HEK293T (cell line): ENCODE results near the gene PSMC5.
A peak's percentile ranks its signal among the peaks of the same experiment; 100 is the strongest.

Experiments used
- CTCF ChIA-PET: fragments of 350-600 bp; formaldehyde crosslinking; extraction: SDS; loops from one replicate; lab custom pipeline; 2021; ENCODE audit warnings: antibody characterized with exemption, inconsistent platforms; lab: Yijun Ruan, JAX
- POLR2A ChIA-PET: fragments of 350-600 bp; formaldehyde crosslinking; extraction: SDS; loops from one replicate; lab custom pipeline; 2020; ENCODE audit warnings: antibody characterized with exemption, inconsistent platforms; lab: Yijun Ruan, JAX
- DNase-seq: peaks from one replicate; pipeline ENCODE4 v3.0.0; 2012; ENCODE audit warnings: mixed read lengths; ENCODE audit errors: extremely low spot score
- ARNT ChIP-seq: fragments of 450-650 bp; IDR thresholded peaks from 2 replicates; pipeline ENCODE4 v1.6.1; 2017; ENCODE audit warnings: mild to moderate bottlenecking
- BHLHE40 ChIP-seq: fragments of 450-650 bp; IDR thresholded peaks from 2 replicates; pipeline ENCODE4 v1.6.1; 2016; ENCODE audit warnings: mild to moderate bottlenecking, moderate library complexity, borderline replicate concordance
- CTBP1 ChIP-seq: fragments of 450-650 bp; IDR thresholded peaks from 2 replicates; pipeline ENCODE4 v1.6.1; 2016; ENCODE audit warnings: borderline replicate concordance
- ELF4 ChIP-seq: fragments of 450-650 bp; IDR thresholded peaks from 2 replicates; pipeline ENCODE4 v1.6.1; 2017; ENCODE audit warnings: antibody characterized with exemption
- FOXA1 ChIP-seq: fragments of 450-650 bp; IDR thresholded peaks from 2 replicates; pipeline ENCODE4 v1.6.1; 2016; ENCODE audit warnings: mild to moderate bottlenecking
- FOXK2 ChIP-seq: fragments of 450-650 bp; IDR thresholded peaks from 2 replicates; pipeline ENCODE4 v1.6.1; 2016; ENCODE audit warnings: mild to moderate bottlenecking
- FOXM1 ChIP-seq: fragments of 450-650 bp; IDR thresholded peaks from 2 replicates; pipeline ENCODE4 v1.6.1; 2017; ENCODE audit warnings: mild to moderate bottlenecking, borderline replicate concordance
- HDGF ChIP-seq: fragments of 450-650 bp; IDR thresholded peaks from 2 replicates; pipeline ENCODE4 v1.6.1; 2017; ENCODE audit warnings: antibody characterized with exemption, borderline replicate concordance
- L3MBTL2 ChIP-seq: fragments of 450-650 bp; conservative IDR thresholded peaks from 2 replicates; pipeline ENCODE4 v1.6.1; 2016; ENCODE audit warnings: mild to moderate bottlenecking
- LEF1 ChIP-seq: fragments of 450-650 bp; IDR thresholded peaks from 2 replicates; pipeline ENCODE4 v1.6.1; 2017; ENCODE audit warnings: mild to moderate bottlenecking, borderline replicate concordance
- NFRKB ChIP-seq: fragments of 450-650 bp; IDR thresholded peaks from 2 replicates; pipeline ENCODE4 v1.6.1; 2016; ENCODE audit warnings: mild to moderate bottlenecking, moderate library complexity
- PKNOX1 ChIP-seq: fragments of 450-650 bp; IDR thresholded peaks from 2 replicates; pipeline ENCODE4 v1.6.1; 2016
- SP1 ChIP-seq: fragments of 450-650 bp; IDR thresholded peaks from 2 replicates; pipeline ENCODE4 v1.6.1; 2017
- SUZ12 ChIP-seq: fragments of 450-650 bp; IDR thresholded peaks from 2 replicates; pipeline ENCODE4 v1.6.1; 2016; ENCODE audit warnings: mild to moderate bottlenecking
- TARDBP ChIP-seq: fragments of 450-650 bp; IDR thresholded peaks from 2 replicates; pipeline ENCODE4 v1.6.1; 2016
- ZNF384 ChIP-seq: fragments of 450-650 bp; IDR thresholded peaks from 2 replicates; pipeline ENCODE4 v1.6.1; 2016

PSMC5 gene

GRCh38 chr17:63824362-63824761, 2.9 kb upstream of the PSMC5 start:
- POLR2A ChIA-PET: interaction anchor here (1.3 to 6.2 kb wide), 3 partner anchors 9 to 82 kb away, joined by 4 to 52 read pairs (median 5); partner anchors contain the start of genes CCDC47, DDX42 and STRADA
- TF ChIP-seq CTBP1 (no peak), NFRKB (no peak), FOXK2 (no peak), HDGF (no peak), FOXA1 (no peak), ARNT (no peak), PKNOX1 (no peak), SUZ12 (no peak), ELF4 (no peak), ZNF384 (no peak), BHLHE40 (no peak), LEF1 (no peak), FOXM1 (no peak)
- CTCF ChIA-PET: no interaction called here
- no peak for DNase-seq

- ChIA-PET CTCF (interaction anchor here (1.0 to 1.6 kb wide), 2 partner anchors 13 to 129 kb away, joined by 4 to 5 read pairs; no protein-coding TSS in a partner anchor), POLR2A (interaction anchor here (0.8 to 6.2 kb wide), 12 partner anchors 8 to 196 kb away, joined by 3 to 67 read pairs (median 5); partner anchors contain the start of genes CCDC47, DDX42, SMARCD2 and STRADA)
- TF ChIP-seq L3MBTL2 (no peak), LEF1 (no peak)
- peak; percentile 29 for DNase-seq
These were observed 696 bp upstream of the PSMC5 start for GRCh38 chr17:63826468-63827001.

- no peak for TF ChIP-seq ARNT
- TF ChIP-seq LEF1: no peak
- TF ChIP-seq TARDBP: no peak
- TF ChIP-seq FOXK2: no peak
- TF ChIP-seq SP1: no peak
- TF ChIP-seq L3MBTL2: no peak
- TF ChIP-seq PKNOX1: no peak
- TF ChIP-seq ZNF384: no peak
- TF ChIP-seq ELF4: no peak
- TF ChIP-seq FOXM1: no peak
- TF ChIP-seq CTBP1: no peak
- TF ChIP-seq FOXA1: no peak
- no peak for TF ChIP-seq HDGF
- TF ChIP-seq BHLHE40: no peak
- POLR2A ChIA-PET: interaction anchor here (0.6 to 6.2 kb wide), 6 partner anchors 10 to 86 kb away, joined by 3 to 67 read pairs (median 20); partner anchors contain the start of genes CCDC47, DDX42 and SMARCD2
- DNase-seq: no peak
- CTCF ChIA-PET: interaction anchor here (1.0 to 1.4 kb wide), 2 partner anchors 193 to 402 kb away, joined by 3 to 4 read pairs; no protein-coding TSS in a partner anchor
These were observed 580 bp downstream of the PSMC5 start for GRCh38 chr17:63827801-63828221.

GRCh38 chr17:63828936-63829335, 1.7 kb downstream of the PSMC5 start:
- TF ChIP-seq PKNOX1 (peak; percentile 57), ZNF384 (no peak)
- DNase-seq: no peak
- ChIA-PET CTCF (interaction anchor here (1.4 kb wide), 1 partner anchor 403 kb away, joined by 4 read pairs; no protein-coding TSS in a partner anchor), POLR2A (interaction anchor here (1.1 to 6.2 kb wide), 2 partner anchors 14 to 54 kb away, joined by 3 to 52 read pairs; partner anchors contain the start of genes CCDC47, DDX42 and SMARCD2)

- TF ChIP-seq BHLHE40 (no peak), SUZ12 (no peak), LEF1 (no peak), NFRKB (no peak), FOXA1 (no peak), ELF4 (no peak)
- ChIA-PET POLR2A (interaction anchor here (1.7 to 6.2 kb wide), 3 partner anchors 9 to 56 kb away, joined by 5 to 52 read pairs (median 27); partner anchors contain the start of genes CCDC47, DDX42 and SMARCD2), CTCF (interaction anchor here (0.7 kb wide), 1 partner anchor 11 kb away, joined by 3 read pairs; no protein-coding TSS in a partner anchor)
- no peak for DNase-seq
These were observed 3.0 kb downstream of the PSMC5 start for GRCh38 chr17:63830278-63830677.

- CTCF ChIA-PET: interaction anchor here (0.7 kb wide), 1 partner anchor 11 kb away, joined by 3 read pairs; no protein-coding TSS in a partner anchor
- TF ChIP-seq BHLHE40: no peak
- no peak for TF ChIP-seq FOXA1
- no peak for TF ChIP-seq SUZ12
- no peak for TF ChIP-seq CTBP1
- no peak for TF ChIP-seq ELF4
- no peak for TF ChIP-seq FOXM1
- TF ChIP-seq SP1: no peak
- TF ChIP-seq NFRKB: no peak
- TF ChIP-seq LEF1: no peak
- POLR2A ChIA-PET: interaction anchor here (1.7 to 3.8 kb wide), 2 partner anchors 10 to 11 kb away, joined by 5 to 27 read pairs; partner anchors contain the start of gene SMARCD2
- no peak for DNase-seq
These were observed 3.8 kb downstream of the PSMC5 start for GRCh38 chr17:63830904-63831491.
